Vagina (tissue), 2 donors: ENCODE measurements around the gene GRAMD2A. TPM values are rescaled to one million over a fixed set of nuclear protein-coding genes. Genes with fewer than 3 reads are reported as not detected.

Experiments
- DNase-seq, 2 donors: peaks; one replicate each; pipeline ENCODE4 v3.0.0-alpha.2; 2017; ENCODE audit errors: extremely low spot score in 2 of 2
- H3K27ac ChIP-seq: fragments of 200-600 bp; sonication (generic); one replicate; pipeline ENCODE4 v1.5.1; 2019
- H3K27me3 ChIP-seq: fragments of 200-600 bp; sonication (generic); one replicate; pipeline ENCODE4 v1.5.1; 2019
- H3K36me3 ChIP-seq, 2 donors: fragments of 200-600 bp; sonication (generic); one replicate each; pipeline ENCODE4 v1.5.1; 2017 to 2019
- H3K4me1 ChIP-seq: fragments of 200-600 bp; sonication (generic); one replicate; pipeline ENCODE4 v1.5.1; 2019
- H3K4me3 ChIP-seq, 2 donors: fragments of 200-600 bp; sonication (generic); 1 replicate in 1 of 2; 2 replicates in 1 of 2; pipeline ENCODE4 v1.5.1; 2016 to 2019
- H3K9me3 ChIP-seq: fragments of 200-600 bp; sonication (generic); one replicate; pipeline ENCODE4 v1.5.1; 2019
- CTCF ChIP-seq, 3 experiments: fragments of 450-650 bp in 2 of 3; fragments of 200-600 bp in 1 of 3; sonication (generic) in 1 of 3; IDR thresholded peaks; one replicate each; pipeline ENCODE4 v1.5.1; 2017 to 2019; ENCODE audit warnings: antibody characterized with exemption in 3 of 3, mild to moderate bottlenecking in 2 of 3, moderate library complexity in 2 of 3
- POLR2A ChIP-seq, 2 donors: fragments of 450-650 bp; IDR thresholded peaks; one replicate each; pipeline ENCODE4 v1.6.1; 2017; ENCODE audit warnings: antibody characterized with exemption in 2 of 2, mild to moderate bottlenecking in 2 of 2, moderate library complexity in 2 of 2
- POLR2AphosphoS5 ChIP-seq, 2 donors: sonication (generic); formaldehyde crosslinking; IDR thresholded peaks; one replicate each; pipeline ENCODE4 v1.9.0; 2017; ENCODE audit warnings: antibody characterized with exemption in 2 of 2, mild to moderate bottlenecking in 2 of 2, low read depth in 1 of 2; ENCODE audit not compliant: insufficient read depth in 1 of 2
- intact Hi-C: fragments of 100-400 bp; cut with DNase I; formaldehyde crosslinking; loops from one replicate; pipeline ENCODE4 v1.15.1; 2023
- total RNA-seq: library from RNA; depleted of rRNA; stranded (reverse); fragments of >200 nt; gene quantifications from one replicate; pipeline ENCODE4 v1.2.3, GENCODE V29; 2016

The GRAMD2A gene
- total RNA-seq, 1 donor from 2014 or later, result 7.4 TPM

DNA sequence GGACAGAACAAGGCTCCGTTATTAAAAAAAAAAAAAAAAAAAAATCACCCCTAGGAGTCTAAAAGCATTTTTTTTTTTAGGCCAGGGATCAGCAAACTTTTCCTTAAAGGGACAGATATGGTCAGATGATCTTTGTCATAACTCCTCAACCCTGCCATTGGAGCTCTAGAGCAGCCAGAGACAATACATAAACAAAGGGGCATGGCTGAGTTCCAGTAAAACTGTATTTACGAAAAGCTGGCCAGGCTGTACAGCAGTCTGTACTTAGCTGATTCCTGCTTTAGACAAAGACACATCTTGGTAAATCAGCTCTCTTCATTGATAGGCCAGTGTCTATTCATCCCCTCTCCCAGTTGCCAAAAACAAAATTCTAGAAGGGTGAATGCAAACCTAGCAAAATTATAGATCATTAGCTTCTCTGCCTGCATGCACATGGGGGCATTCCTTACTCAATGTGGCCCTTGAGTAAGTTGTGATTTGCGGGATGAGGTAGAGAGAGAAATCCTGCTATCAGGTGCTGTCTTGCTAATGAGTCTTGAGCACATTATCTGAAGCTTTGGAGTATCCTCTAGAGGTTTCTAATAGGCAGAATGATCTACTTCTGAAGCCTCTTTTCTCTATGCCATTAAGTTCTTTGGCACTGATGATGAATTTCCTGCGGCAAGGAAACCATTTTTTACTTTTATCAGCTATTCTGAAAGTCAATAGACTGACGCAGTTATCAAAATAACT is 44.2 kb downstream of the GRAMD2A start:
- no peak overlapping the region for H3K27ac ChIP-seq
- H3K27me3 ChIP-seq, result no peaks in the 10 kb centered on the region
- intact Hi-C loops, result no loop called here
- no peak for DNase-seq
- TF ChIP-seq POLR2A (IDR thresholded peaks at IDR 0.05) (no peak), CTCF (IDR thresholded peaks at IDR 0.05) (no peak), POLR2AphosphoS5 (IDR thresholded peaks at IDR 0.05; ENCODE audit: insufficient read depth in 1 of 2, low read depth in 1 of 2) (no peak)
- H3K4me3 ChIP-seq, result no peak overlapping the region
- no peaks in the 10 kb centered on the region for H3K9me3 ChIP-seq
- H3K36me3 ChIP-seq, result no peaks in the 10 kb centered on the region
- H3K4me1 ChIP-seq, result peaks cover 7% of the 10 kb centered on the region

GRCh38 chr15:72147418-72147817 is 50.2 kb downstream of the GRAMD2A start:
- no peak for TF ChIP-seq POLR2AphosphoS5 (IDR thresholded peaks at IDR 0.05; ENCODE audit: insufficient read depth in 1 of 2, low read depth in 1 of 2)
- no peak for TF ChIP-seq CTCF (IDR thresholded peaks at IDR 0.05)
- TF ChIP-seq POLR2A (IDR thresholded peaks at IDR 0.05), result no peak

GRCh38 chr15:72146934-72147333 is 50.7 kb downstream of the GRAMD2A start:
- Histone ChIP-seq H3K27me3 (no peaks in the 10 kb centered on the region), H3K9me3 (no peaks in the 10 kb centered on the region), H3K36me3 (no peaks in the 10 kb centered on the region), H3K4me3 (no peak overlapping the region), H3K27ac (no peak overlapping the region), H3K4me1 (no peaks in the 10 kb centered on the region)
- intact Hi-C loops, result no loop called here
- no peak for DNase-seq
- TF ChIP-seq POLR2AphosphoS5 (IDR thresholded peaks at IDR 0.05; ENCODE audit: insufficient read depth in 1 of 2, low read depth in 1 of 2) (no peak), CTCF (IDR thresholded peaks at IDR 0.05) (no peak), POLR2A (IDR thresholded peaks at IDR 0.05) (no peak)

More at GRCh38 chr15:72147418-72147817, 50.2 kb downstream of the GRAMD2A start:
- Histone ChIP-seq H3K4me1 (no peaks in the 10 kb centered on the region), H3K36me3 (no peaks in the 10 kb centered on the region), H3K27ac (no peak overlapping the region), H3K4me3 (no peak overlapping the region), H3K9me3 (no peaks in the 10 kb centered on the region), H3K27me3 (no peaks in the 10 kb centered on the region)
- DNase-seq, result no peak
- intact Hi-C loops, result no loop called here

- intact Hi-C loops, result no loop called here
- H3K9me3 ChIP-seq, result no peaks in the 10 kb centered on the region
- H3K4me3 ChIP-seq, result no peak overlapping the region
- no peaks in the 10 kb centered on the region for H3K4me1 ChIP-seq
- no peaks in the 10 kb centered on the region for H3K36me3 ChIP-seq
- no peak for TF ChIP-seq CTCF (IDR thresholded peaks at IDR 0.05)
- DNase-seq, result no peak
- no peak overlapping the region for H3K27ac ChIP-seq
- H3K27me3 ChIP-seq, result no peaks in the 10 kb centered on the region
Measured at GRCh38 chr15:72146221-72146620, 51.4 kb downstream of the GRAMD2A start.
